ENCODE data around the gene RPS6KA5. TPM values are rescaled to one million over a fixed set of nuclear protein-coding genes. Genes with fewer than 3 reads are reported as not detected.

Gene RPS6KA5
- total RNA-seq, 4 donors from 2014 or later = 30.8 to 48.6 (median 36.6) TPM

- ATAC-seq = no peak
- TF ChIP-seq POLR2A (IDR thresholded peaks at IDR 0.05) = no peak
- TF ChIP-seq POLR2AphosphoS5 (IDR thresholded peaks at IDR 0.05) = no peak
- TF ChIP-seq CTCF (IDR thresholded peaks at IDR 0.05) = no peak
- H3K27ac ChIP-seq = no peak overlapping the region
- no peaks in the 10 kb centered on the region for H3K27me3 ChIP-seq
- H3K9me3 ChIP-seq = no peaks in the 10 kb centered on the region
- peaks cover 0 to 6% (median 0%) of the 10 kb centered on the region in 3 donors for H3K4me1 ChIP-seq
- H3K4me3 ChIP-seq = no peak overlapping the region
- peaks cover 0 to 8% of the 10 kb centered on the region in 2 donors for H3K36me3 ChIP-seq
- WGBS, 2 donors (ENCODE audit: low coverage in 1 of 2) = 0 to 22% methylated on average over 1 of the region's 1 CpG
Observed at GRCh38 chr14:90911121-90911520, 149.3 kb downstream of the RPS6KA5 start.

- H3K4me1 ChIP-seq = peaks cover 0 to 15% (median 0%) of the 10 kb centered on the region in 3 donors
- H3K4me3 ChIP-seq = no peak overlapping the region
- 93 to 100% methylated on average over 3 of the region's 3 CpGs for whole genome bisulfite sequencing, 2 donors (ENCODE audit: low coverage in 1 of 2)
- no peak overlapping the region for H3K27ac ChIP-seq
- H3K9me3 ChIP-seq = no peaks in the 10 kb centered on the region
- H3K27me3 ChIP-seq = no peaks in the 10 kb centered on the region
- peaks cover 0 to 15% of the 10 kb centered on the region in 2 donors for H3K36me3 ChIP-seq
- no peak for ATAC-seq
- TF ChIP-seq POLR2A (IDR thresholded peaks at IDR 0.05) (no peak), POLR2AphosphoS5 (IDR thresholded peaks at IDR 0.05) (no peak), EP300 (IDR thresholded peaks at IDR 0.05) (no peak), CTCF (IDR thresholded peaks at IDR 0.05) (no peak)
Observed at GRCh38 chr14:90907178-90907577, 153.3 kb downstream of the RPS6KA5 start.

GRCh38 chr14:90905531-90905930, 154.9 kb downstream of the RPS6KA5 start:
- Histone ChIP-seq H3K27me3 (no peaks in the 10 kb centered on the region), H3K27ac (no peak overlapping the region), H3K4me3 (no peak overlapping the region), H3K9me3 (no peaks in the 10 kb centered on the region), H3K4me1 (peaks cover 0 to 9% (median 0%) of the 10 kb centered on the region in 3 donors), H3K36me3 (peaks cover 0 to 24% of the 10 kb centered on the region in 2 donors)
- ATAC-seq = no peak
- TF ChIP-seq EP300 (IDR thresholded peaks at IDR 0.05) = no peak
- no peak for TF ChIP-seq CTCF (IDR thresholded peaks at IDR 0.05)
- no peak for TF ChIP-seq POLR2A (IDR thresholded peaks at IDR 0.05)
- TF ChIP-seq POLR2AphosphoS5 (IDR thresholded peaks at IDR 0.05) = no peak

- H3K4me1 ChIP-seq = peaks cover 0 to 9% (median 0%) of the 10 kb centered on the region in 3 donors
- 0% methylated on average over 1 of the region's 1 CpG for WGBS, 2 donors (ENCODE audit: low coverage in 1 of 2)
- no peak for TF ChIP-seq POLR2A (IDR thresholded peaks at IDR 0.05)
- peak; percentile 52 to 86 (median 75) for TF ChIP-seq CTCF (IDR thresholded peaks at IDR 0.05)
- no peak for TF ChIP-seq EP300 (IDR thresholded peaks at IDR 0.05)
- peak overlapping the region in 2 of 4 donors; percentile 18 to 30 for H3K27ac ChIP-seq
- H3K9me3 ChIP-seq = no peaks in the 10 kb centered on the region
- peak; percentile 68 for ATAC-seq
- no peak overlapping the region for H3K4me3 ChIP-seq
- peaks cover 0 to 37% of the 10 kb centered on the region in 2 donors for H3K36me3 ChIP-seq
- no peaks in the 10 kb centered on the region for H3K27me3 ChIP-seq
Observed at GRCh38 chr14:90903101-90903500, 157.3 kb downstream of the RPS6KA5 start.

- H3K9me3 ChIP-seq = no peaks in the 10 kb centered on the region
- peaks cover 0 to 9% (median 0%) of the 10 kb centered on the region in 3 donors for H3K4me1 ChIP-seq
- no peak overlapping the region for H3K27ac ChIP-seq
- TF ChIP-seq CTCF (IDR thresholded peaks at IDR 0.05) = no peak
- no peak for TF ChIP-seq POLR2A (IDR thresholded peaks at IDR 0.05)
- no peak for TF ChIP-seq POLR2AphosphoS5 (IDR thresholded peaks at IDR 0.05)
- TF ChIP-seq EP300 (IDR thresholded peaks at IDR 0.05) = no peak
- WGBS, 2 donors (ENCODE audit: low coverage in 1 of 2) = 33 to 73% methylated on average over 1 to 2 of the region's 2 CpGs
- peaks cover 3 to 59% of the 10 kb centered on the region in 2 donors for H3K36me3 ChIP-seq
- H3K4me3 ChIP-seq = no peak overlapping the region
- no peak for ATAC-seq
- H3K27me3 ChIP-seq = no peaks in the 10 kb centered on the region
Observed at GRCh38 chr14:90900476-90901083, 159.9 kb downstream of the RPS6KA5 start.

Measured in gastroesophageal sphincter (tissue), 4 donors.